Nephron (organoid): Measurements from ENCODE around the gene ADPRM.
A peak's percentile ranks its signal among the peaks of the same experiment; 100 is the strongest.

ENCODE experiments used
- H3K27ac Mint-ChIP-seq, 3 experiments: 2 replicates each; pipeline ENCODE4 v1.8.0; 2020; ENCODE audit warnings: mixed read lengths in 3 of 3, mild to moderate bottlenecking in 2 of 3, moderate library complexity in 1 of 3
- H3K27me3 Mint-ChIP-seq: 2 replicates; pipeline ENCODE4 v1.8.0; 2021; ENCODE audit warnings: low read depth, mild to moderate bottlenecking, moderate library complexity, mixed read lengths
- H3K36me3 Mint-ChIP-seq: 2 replicates; pipeline ENCODE4 v1.8.0; 2020; ENCODE audit warnings: low read depth, mixed read lengths
- H3K4me1 Mint-ChIP-seq: 2 replicates; pipeline ENCODE4 v1.8.0; 2020; ENCODE audit warnings: mixed read lengths
- H3K4me3 Mint-ChIP-seq, 3 experiments: 2 replicates each; pipeline ENCODE4 v1.8.0; 2020; ENCODE audit warnings: mild to moderate bottlenecking in 3 of 3, mixed read lengths in 3 of 3, moderate library complexity in 2 of 3
- H3K9me3 Mint-ChIP-seq: 2 replicates; pipeline ENCODE4 v1.8.0; 2020; ENCODE audit warnings: mixed read lengths
- CTCF ChIP-seq, 3 experiments: fragments of 200-600 bp; sonication (generic); IDR thresholded peaks; one replicate each; pipeline ENCODE4 v1.5.0; 2021; ENCODE audit warnings: antibody characterized with exemption in 3 of 3; ENCODE audit not compliant: unreplicated experiment in 3 of 3

Gene ADPRM, protein sequence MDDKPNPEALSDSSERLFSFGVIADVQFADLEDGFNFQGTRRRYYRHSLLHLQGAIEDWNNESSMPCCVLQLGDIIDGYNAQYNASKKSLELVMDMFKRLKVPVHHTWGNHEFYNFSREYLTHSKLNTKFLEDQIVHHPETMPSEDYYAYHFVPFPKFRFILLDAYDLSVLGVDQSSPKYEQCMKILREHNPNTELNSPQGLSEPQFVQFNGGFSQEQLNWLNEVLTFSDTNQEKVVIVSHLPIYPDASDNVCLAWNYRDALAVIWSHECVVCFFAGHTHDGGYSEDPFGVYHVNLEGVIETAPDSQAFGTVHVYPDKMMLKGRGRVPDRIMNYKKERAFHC

GRCh38 chr17:10697092-10698081 is at the start of gene ADPRM, which contains the start of gene SCO1:
TSS of gene ADPRM (plus strand) at chr17:10697594. CDS start at chr17:10704927, 7,333 bp downstream.
TSS of gene SCO1 (minus strand) at chr17:10697533. CDS start at chr17:10697507, 26 bp downstream.
- Mint-ChIP-seq H3K4me3 (peak within 1 kb of the TSS; percentile 86 to 97 (median 96)), H3K9me3 (no peaks in the 10 kb centered on the region), H3K36me3 (peaks cover 28% of the 10 kb centered on the region), H3K27me3 (no peaks in the 10 kb centered on the region), H3K4me1 (peaks cover 39% of the 10 kb centered on the region), H3K27ac (peak within 1 kb of the TSS; percentile 93 to 97 (median 94))
- TF ChIP-seq CTCF (IDR thresholded peaks at IDR 0.05; ENCODE audit: unreplicated experiment in 3 of 3): peak; percentile 36 to 48 (median 46)

DNA sequence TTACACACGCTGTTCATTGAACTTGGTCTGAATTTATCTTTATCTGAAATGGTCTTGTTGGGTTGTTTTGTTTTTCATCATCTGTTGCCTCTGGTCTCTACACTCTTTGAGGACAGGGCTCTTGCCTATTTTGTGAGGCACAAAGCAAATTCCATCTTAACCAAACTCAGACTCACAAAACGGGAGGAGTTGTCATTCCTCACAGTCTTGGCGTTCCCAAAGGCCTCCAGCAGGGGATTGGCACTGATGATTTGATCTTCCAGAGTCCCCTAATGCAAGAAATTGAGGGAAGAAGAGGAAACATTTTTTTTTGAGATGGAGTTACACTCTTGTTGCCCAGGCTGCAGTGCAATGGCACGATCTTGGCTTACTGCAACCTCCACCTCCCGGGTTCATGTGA is 49.0 kb upstream of the ADPRM start:
- no peak overlapping the region for H3K27ac Mint-ChIP-seq
- H3K4me1 Mint-ChIP-seq: peaks cover 38% of the 10 kb centered on the region
- no peaks in the 10 kb centered on the region for H3K9me3 Mint-ChIP-seq
- peaks cover 3% of the 10 kb centered on the region for H3K27me3 Mint-ChIP-seq
- peaks cover 8% of the 10 kb centered on the region for H3K36me3 Mint-ChIP-seq
- no peak overlapping the region for H3K4me3 Mint-ChIP-seq
- TF ChIP-seq CTCF (IDR thresholded peaks at IDR 0.05; ENCODE audit: unreplicated experiment in 3 of 3): no peak

DNA sequence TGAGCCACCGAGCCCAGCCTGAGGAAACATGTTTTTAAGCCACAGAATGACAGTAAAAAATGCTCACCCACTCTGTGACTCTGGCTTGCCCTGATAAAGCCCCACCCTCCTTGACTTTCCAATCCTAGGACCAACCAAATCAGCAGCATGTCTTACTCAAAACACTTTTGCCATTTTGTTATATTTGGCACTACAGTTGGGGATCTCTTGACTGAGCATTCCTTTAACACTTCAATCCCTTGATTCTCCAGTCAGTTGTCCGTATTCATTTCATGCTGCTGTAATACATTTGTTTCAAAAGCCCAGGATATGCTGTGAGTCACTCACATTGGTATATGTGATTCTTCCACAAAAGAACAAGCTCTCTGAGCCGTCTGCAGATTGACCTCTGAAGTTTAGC is 48.4 kb upstream of the ADPRM start:
- peak overlapping the region in 1 of 3 experiments; percentile 41 for H3K4me3 Mint-ChIP-seq
- peaks cover 43% of the 10 kb centered on the region for H3K4me1 Mint-ChIP-seq
- H3K27ac Mint-ChIP-seq: no peak overlapping the region
- TF ChIP-seq CTCF (IDR thresholded peaks at IDR 0.05; ENCODE audit: unreplicated experiment in 3 of 3): no peak
- peaks cover 7% of the 10 kb centered on the region for H3K36me3 Mint-ChIP-seq
- peaks cover 3% of the 10 kb centered on the region for H3K27me3 Mint-ChIP-seq
- H3K9me3 Mint-ChIP-seq: no peaks in the 10 kb centered on the region

DNA sequence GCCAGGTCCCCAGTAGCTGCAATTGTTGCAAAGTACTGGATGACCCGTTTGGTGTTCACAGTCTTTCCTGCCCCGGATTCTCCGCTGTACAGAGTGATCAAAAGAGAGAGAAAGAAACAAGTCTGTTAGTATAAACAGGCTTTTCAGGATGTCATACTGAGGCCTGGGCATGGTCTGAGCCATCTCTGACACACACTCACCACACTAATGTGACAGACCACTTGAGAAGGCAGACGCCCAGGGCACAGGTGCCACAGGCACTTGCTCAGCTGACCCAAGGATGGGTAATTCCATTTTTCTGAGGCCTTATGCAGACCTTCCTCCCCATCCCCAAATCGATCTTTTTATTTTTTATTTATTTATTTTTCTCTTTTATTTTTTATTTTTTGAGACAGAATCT is 47.8 kb upstream of the ADPRM start:
- H3K27me3 Mint-ChIP-seq: peaks cover 6% of the 10 kb centered on the region
- peaks cover 3% of the 10 kb centered on the region for H3K36me3 Mint-ChIP-seq
- peak overlapping the region in 1 of 3 experiments; percentile 23 for H3K4me3 Mint-ChIP-seq
- no peak overlapping the region for H3K27ac Mint-ChIP-seq
- TF ChIP-seq CTCF (IDR thresholded peaks at IDR 0.05; ENCODE audit: unreplicated experiment in 3 of 3): no peak
- H3K9me3 Mint-ChIP-seq: no peaks in the 10 kb centered on the region
- H3K4me1 Mint-ChIP-seq: peaks cover 41% of the 10 kb centered on the region

GRCh38 chr17:10651927-10652326 is 45.5 kb upstream of the ADPRM start:
- Mint-ChIP-seq H3K9me3 (no peaks in the 10 kb centered on the region), H3K4me3 (peak overlapping the region in 2 of 3 experiments; percentile 19 to 72), H3K4me1 (peaks cover 36% of the 10 kb centered on the region), H3K36me3 (no peaks in the 10 kb centered on the region), H3K27me3 (peaks cover 6% of the 10 kb centered on the region), H3K27ac (no peak overlapping the region)
- TF ChIP-seq CTCF (IDR thresholded peaks at IDR 0.05; ENCODE audit: unreplicated experiment in 3 of 3): no peak
